ENCODE measurements around the gene NDEL1.

DNA sequence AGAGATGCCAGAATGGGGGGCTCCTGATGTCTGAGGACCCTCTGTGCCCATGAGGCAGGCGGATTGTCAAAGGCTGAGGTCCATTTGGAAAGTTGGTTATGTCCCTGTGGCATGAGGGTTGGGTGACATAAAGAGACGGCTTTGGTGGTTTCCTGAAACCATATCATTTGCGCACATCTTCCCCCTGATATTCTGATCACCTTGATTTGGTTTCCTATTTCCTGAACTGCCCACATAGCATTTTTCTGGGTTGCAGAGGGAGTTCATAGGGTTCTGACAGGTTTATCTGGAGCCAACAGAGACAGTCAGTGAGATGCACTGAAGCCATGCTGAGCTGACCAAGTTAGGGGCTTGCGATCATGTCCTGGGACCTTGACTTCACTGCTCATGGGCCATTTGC lies 22.4 kb upstream of the NDEL1 start:
- TF ChIP-seq POLR2AphosphoS5 (IDR thresholded peaks at IDR 0.05) (no peak), POLR2A (IDR thresholded peaks at IDR 0.05) (no peak)
- TF ChIP-seq, protein P1, sequence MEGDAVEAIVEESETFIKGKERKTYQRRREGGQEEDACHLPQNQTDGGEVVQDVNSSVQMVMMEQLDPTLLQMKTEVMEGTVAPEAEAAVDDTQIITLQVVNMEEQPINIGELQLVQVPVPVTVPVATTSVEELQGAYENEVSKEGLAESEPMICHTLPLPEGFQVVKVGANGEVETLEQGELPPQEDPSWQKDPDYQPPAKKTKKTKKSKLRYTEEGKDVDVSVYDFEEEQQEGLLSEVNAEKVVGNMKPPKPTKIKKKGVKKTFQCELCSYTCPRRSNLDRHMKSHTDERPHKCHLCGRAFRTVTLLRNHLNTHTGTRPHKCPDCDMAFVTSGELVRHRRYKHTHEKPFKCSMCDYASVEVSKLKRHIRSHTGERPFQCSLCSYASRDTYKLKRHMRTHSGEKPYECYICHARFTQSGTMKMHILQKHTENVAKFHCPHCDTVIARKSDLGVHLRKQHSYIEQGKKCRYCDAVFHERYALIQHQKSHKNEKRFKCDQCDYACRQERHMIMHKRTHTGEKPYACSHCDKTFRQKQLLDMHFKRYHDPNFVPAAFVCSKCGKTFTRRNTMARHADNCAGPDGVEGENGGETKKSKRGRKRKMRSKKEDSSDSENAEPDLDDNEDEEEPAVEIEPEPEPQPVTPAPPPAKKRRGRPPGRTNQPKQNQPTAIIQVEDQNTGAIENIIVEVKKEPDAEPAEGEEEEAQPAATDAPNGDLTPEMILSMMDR (IDR thresholded peaks at IDR 0.05 in 8 of 11, conservative IDR thresholded peaks at IDR 0.05 in 3 of 11) = no peak

All from spleen (tissue), 7 donors.